COR-L47 (cell line): ENCODE data around the gene ZAR1.
"Not testable (repeated sequence)": the region's sequence is repeated elsewhere in the genome, so short reads cannot be mapped to it uniquely, and the experiment has no call there.

Experiments used
- DNase-seq: peaks from one replicate; lab custom pipeline; 2025; lab: John Stamatoyannopoulos, UW

The ZAR1 gene

GRCh38 chr4:48490012-48490679 is at the start of gene ZAR1:
TSS of gene ZAR1 (plus strand) at chr4:48490252. CDS start at chr4:48490292, 40 bp downstream.
- DNase-seq: peak; percentile 11

- DNase-seq: not testable (repeated sequence)
These were observed 49.1 kb upstream of the ZAR1 start for GRCh38 chr4:48440914-48441313.

- no peak for DNase-seq
These were observed 44.3 kb upstream of the ZAR1 start for GRCh38 chr4:48445704-48446103.

- DNase-seq: no peak
These were observed 43.4 kb upstream of the ZAR1 start for GRCh38 chr4:48446642-48447041.

- no peak for DNase-seq
These were observed 40.9 kb upstream of the ZAR1 start for GRCh38 chr4:48449151-48449550.

GRCh38 chr4:48450740-48451139 is 39.3 kb upstream of the ZAR1 start:
- DNase-seq: no peak

GRCh38 chr4:48451656-48452055 is 38.4 kb upstream of the ZAR1 start:
- not testable (repeated sequence) for DNase-seq

GRCh38 chr4:48454591-48454990 is 35.5 kb upstream of the ZAR1 start:
- DNase-seq: no peak

GRCh38 chr4:48461000-48461399 is 29.1 kb upstream of the ZAR1 start:
- no peak for DNase-seq

- DNase-seq: peak; percentile 61
These were observed 27.7 kb upstream of the ZAR1 start for GRCh38 chr4:48462363-48462762.

- no peak for DNase-seq
These were observed 22.6 kb upstream of the ZAR1 start for GRCh38 chr4:48467442-48467841.

GRCh38 chr4:48467891-48468290 is 22.2 kb upstream of the ZAR1 start:
- DNase-seq: no peak

GRCh38 chr4:48470137-48470536 is 19.9 kb upstream of the ZAR1 start:
- no peak for DNase-seq

- DNase-seq: no peak
These were observed 19.5 kb upstream of the ZAR1 start for GRCh38 chr4:48470570-48470969.

- peak; percentile 20 for DNase-seq
These were observed 17.3 kb upstream of the ZAR1 start for GRCh38 chr4:48472794-48473193.

- no peak for DNase-seq
These were observed 14.3 kb upstream of the ZAR1 start for GRCh38 chr4:48475770-48476169.

- no peak for DNase-seq
These were observed 11.8 kb upstream of the ZAR1 start for GRCh38 chr4:48478273-48478672.

- no peak for DNase-seq
These were observed 8.5 kb upstream of the ZAR1 start for GRCh38 chr4:48481581-48481980.

GRCh38 chr4:48483006-48483776 is 6.9 kb upstream of the ZAR1 start, which contains the start of gene SLC10A4:
TSS of gene SLC10A4 (plus strand) at chr4:48483343. CDS start at chr4:48483562, 219 bp downstream.
- peak; percentile 40 for DNase-seq

- DNase-seq: peak; percentile 0
These were observed 6.1 kb upstream of the ZAR1 start for GRCh38 chr4:48483777-48484493.

- DNase-seq: no peak
These were observed 5.4 kb upstream of the ZAR1 start for GRCh38 chr4:48484494-48485168.

GRCh38 chr4:48489683-48490011 is 405 bp upstream of the ZAR1 start:
- DNase-seq: no peak
